ENCODE measurements around the gene RAB11FIP3. TPM values are rescaled to one million over a fixed set of nuclear protein-coding genes. Genes with fewer than 3 reads are reported as not detected.
A peak's percentile ranks its signal among the peaks of the same experiment; 100 is the strongest.
"Not testable (repeated sequence)": the region's sequence is repeated elsewhere in the genome, so short reads cannot be mapped to it uniquely, and the experiment has no call there.

The RAB11FIP3 gene
- total RNA-seq, 1 donor from 2014 or later, result 25.4 TPM

- peak; percentile 24 for ATAC-seq (ENCODE audit: poor library complexity)
- DNase-seq, result no peak
- intact Hi-C loops (cut with DNase I), result no loop called here
Observed at GRCh38 chr16:410516-411178, 14.8 kb upstream of the RAB11FIP3 start.

DNA sequence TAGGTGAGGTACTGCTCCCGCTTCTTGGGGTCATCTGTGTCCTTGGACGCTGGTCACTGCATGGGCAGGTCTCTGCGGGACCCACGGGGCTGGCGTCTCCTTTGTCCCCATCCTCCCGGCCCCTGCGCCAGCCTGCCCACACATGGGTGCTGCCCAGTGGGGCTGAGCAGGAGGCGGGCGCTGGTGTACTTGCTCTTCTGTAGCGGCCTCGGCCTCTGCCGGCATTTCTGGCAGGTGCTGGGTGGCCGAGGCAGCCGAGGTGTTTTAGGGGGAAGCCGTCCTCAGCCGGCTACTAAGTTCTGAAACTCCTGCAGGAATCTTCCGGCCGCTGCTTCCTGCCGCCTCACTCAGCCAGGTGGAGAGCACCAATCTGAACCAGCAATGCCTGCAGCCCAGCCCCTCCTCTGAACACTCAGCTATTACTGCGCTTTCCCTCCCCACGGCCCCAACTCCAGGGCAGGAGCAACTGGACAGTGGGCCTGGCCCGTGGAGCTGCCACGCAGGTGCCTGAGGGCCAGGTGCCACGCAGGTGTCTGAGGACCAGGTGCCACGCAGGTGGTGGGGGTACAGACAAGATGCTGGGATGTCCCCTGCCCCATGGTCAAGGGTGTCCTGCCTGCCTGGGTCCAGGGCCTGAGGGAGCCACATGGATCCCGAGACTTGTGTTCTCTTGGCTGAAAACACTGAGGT lies 13.7 kb upstream of the RAB11FIP3 start:
- DNase-seq (no peak), ATAC-seq (ENCODE audit: poor library complexity) (no peak)
- intact Hi-C loops (cut with DNase I), result no loop called here

GRCh38 chr16:414395-415169 lies 10.9 kb upstream of the RAB11FIP3 start:
- ATAC-seq (ENCODE audit: poor library complexity), result no peak
- intact Hi-C loops (cut with DNase I), result no loop called here
- peak; percentile 34 for DNase-seq

GRCh38 chr16:415170-415498 lies 10.3 kb upstream of the RAB11FIP3 start:
- intact Hi-C loops (cut with DNase I); DNase-seq; ATAC-seq (ENCODE audit: poor library complexity): not testable (repeated sequence)

DNA sequence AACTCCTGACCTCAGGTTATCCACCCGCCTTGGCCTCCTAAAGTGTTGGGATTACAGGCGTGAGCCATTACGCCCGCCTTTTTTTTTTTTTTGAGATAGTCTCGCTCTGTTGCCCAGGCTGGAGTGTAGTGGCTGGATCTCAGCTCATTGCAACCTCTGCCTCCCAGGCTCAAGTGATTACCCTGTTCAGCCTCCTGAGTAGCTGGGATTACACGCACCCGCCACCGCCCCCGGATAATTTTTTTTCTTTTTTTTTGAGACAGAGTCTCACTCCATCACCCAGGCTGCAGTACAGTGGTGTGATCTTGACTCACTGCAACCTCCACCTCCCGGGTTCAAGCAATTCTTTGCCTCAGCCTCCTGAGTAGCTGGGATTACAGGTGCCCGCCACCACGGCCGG lies 3.3 kb upstream of the RAB11FIP3 start:
- not testable (repeated sequence) for DNase-seq; ATAC-seq (ENCODE audit: poor library complexity)
- intact Hi-C loops (cut with DNase I), result loop anchor here (10.0 kb wide), 1 partner anchor 103 kb away; the partner anchor contains the start of gene CAPN15

DNA sequence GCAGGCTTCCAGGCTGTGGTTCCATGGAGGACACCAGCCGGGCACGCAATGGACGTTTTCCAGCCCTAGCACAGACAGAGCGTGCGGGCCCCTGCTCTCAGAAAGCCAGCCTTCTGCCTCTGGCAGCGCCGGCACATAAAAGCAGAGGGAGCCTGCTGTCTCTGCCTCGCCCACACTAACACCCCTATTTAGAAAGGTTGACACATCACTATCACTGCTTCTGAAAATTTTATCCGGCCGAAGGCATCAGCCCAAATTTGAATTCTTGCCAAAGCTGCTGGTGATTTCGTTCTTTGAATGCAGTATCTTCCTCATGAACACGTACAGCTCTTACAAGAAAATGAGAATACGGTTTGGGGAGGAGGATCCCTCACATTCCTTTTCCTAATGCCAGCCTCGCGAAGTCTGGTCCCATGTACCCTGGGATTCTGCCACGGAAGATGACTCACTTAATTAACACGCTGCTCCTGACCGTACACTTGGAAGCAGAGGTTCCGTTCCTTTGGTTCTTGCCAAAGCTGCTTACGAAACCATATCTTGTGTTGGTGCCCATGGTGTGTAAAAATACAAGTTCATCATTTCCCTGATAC lies 1.3 kb upstream of the RAB11FIP3 start:
- intact Hi-C loops (cut with DNase I), result loop anchor here (10.0 kb wide), 1 partner anchor 101 kb away; the partner anchor contains the start of gene CAPN15
- ATAC-seq (ENCODE audit: poor library complexity) (peak; percentile 83), DNase-seq (no peak)

GRCh38 chr16:424623-425081 lies 797 bp upstream of the RAB11FIP3 start:
- DNase-seq (peak; percentile 77), ATAC-seq (ENCODE audit: poor library complexity) (peak; percentile 59)
- intact Hi-C loops (cut with DNase I), result loop anchor here (10.0 kb wide), 1 partner anchor 100 kb away; the partner anchor contains the start of gene CAPN15

GRCh38 chr16:425740-426114 lies 278 bp downstream of the RAB11FIP3 start:
- DNase-seq (no peak), ATAC-seq (ENCODE audit: poor library complexity) (no peak)
- intact Hi-C loops (cut with DNase I), result loop anchor here (10.0 kb wide), 1 partner anchor 99 kb away; the partner anchor contains the start of gene CAPN15

GRCh38 chr16:426115-426905 lies 861 bp downstream of the RAB11FIP3 start:
- no peak for DNase-seq
- ATAC-seq (ENCODE audit: poor library complexity), result no peak
- intact Hi-C loops (cut with DNase I), result loop anchor here (10.0 kb wide), 1 partner anchor 98 kb away; the partner anchor contains the start of gene CAPN15

GRCh38 chr16:426906-427249 lies 1.4 kb downstream of the RAB11FIP3 start:
- intact Hi-C loops (cut with DNase I), result loop anchor here (10.0 kb wide), 1 partner anchor 98 kb away; the partner anchor contains the start of gene CAPN15
- no peak for DNase-seq
- ATAC-seq (ENCODE audit: poor library complexity), result no peak

DNA sequence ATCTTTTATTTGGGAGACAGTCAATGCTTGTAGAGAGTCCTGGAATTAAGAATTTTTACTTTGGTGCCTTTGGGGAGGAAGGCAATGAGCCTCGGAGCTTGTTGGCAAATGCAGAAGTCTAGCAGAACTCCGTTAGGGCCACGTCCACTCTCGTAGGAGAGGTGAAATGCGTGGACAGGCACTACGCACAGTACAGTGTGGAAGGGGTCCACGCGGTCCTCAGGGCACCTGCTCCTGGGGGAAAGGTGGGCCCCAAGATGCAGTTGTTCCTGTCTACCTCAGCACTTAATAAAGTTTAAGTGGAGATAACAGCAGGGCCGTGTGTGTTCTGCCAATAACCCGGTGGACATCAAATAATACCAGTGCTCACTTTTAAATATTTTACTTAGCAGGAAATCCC lies 1.8 kb downstream of the RAB11FIP3 start:
- ATAC-seq (ENCODE audit: poor library complexity) (no peak), DNase-seq (no peak)
- intact Hi-C loops (cut with DNase I), result loop anchor here (10.0 kb wide), 1 partner anchor 98 kb away; the partner anchor contains the start of gene CAPN15

DNA sequence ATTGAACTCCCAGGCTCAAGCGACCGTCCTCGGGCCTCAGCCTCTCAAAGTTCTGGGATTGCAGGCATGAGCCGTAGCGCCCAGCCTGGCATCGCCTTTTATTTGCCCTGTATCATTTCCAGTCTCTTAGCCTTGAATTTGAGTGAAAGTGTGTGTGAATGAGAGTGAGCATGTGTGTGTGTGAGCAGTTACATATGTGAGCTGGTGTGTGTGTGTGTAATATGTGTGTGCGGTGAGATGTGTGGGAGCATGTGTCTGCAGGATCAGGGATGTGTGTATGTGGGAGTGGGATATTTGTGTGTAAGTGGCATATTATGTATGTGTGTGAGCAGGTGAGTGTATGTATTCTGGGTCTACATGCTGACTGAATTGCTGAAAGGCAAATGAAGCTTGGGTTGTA lies 5.5 kb downstream of the RAB11FIP3 start:
- no peak for DNase-seq
- ATAC-seq (ENCODE audit: poor library complexity), result no peak
- intact Hi-C loops (cut with DNase I), result no loop called here

DNA sequence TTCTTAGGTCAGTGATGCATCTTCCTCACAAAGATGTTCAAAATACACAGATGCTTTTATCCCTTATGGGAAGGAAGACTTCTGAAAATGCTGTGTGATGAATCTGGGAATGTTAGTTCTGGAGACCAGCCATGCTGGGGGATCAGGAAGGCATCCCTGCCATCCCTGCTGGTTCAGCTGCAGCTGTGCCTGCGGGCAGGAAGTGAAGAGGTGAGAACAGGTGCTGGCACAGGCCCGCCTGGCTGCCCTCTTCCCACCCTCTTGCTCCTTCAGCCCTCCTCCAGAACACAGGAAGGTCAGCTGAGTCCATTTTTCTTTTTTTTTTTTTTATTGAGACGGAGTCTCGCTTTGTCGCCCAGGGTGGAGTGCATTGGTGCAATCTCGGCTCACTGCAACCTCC lies 15.2 kb downstream of the RAB11FIP3 start:
- intact Hi-C loops (cut with DNase I), result no loop called here
- ATAC-seq (ENCODE audit: poor library complexity) (no peak), DNase-seq (no peak)

GRCh38 chr16:441447-441846 lies 16.0 kb downstream of the RAB11FIP3 start:
- DNase-seq (no peak), ATAC-seq (ENCODE audit: poor library complexity) (no peak)
- intact Hi-C loops (cut with DNase I), result no loop called here

- DNase-seq (no peak), ATAC-seq (ENCODE audit: poor library complexity) (no peak)
- intact Hi-C loops (cut with DNase I), result no loop called here
Observed at GRCh38 chr16:442976-443375, 17.5 kb downstream of the RAB11FIP3 start.

- DNase-seq (no peak), ATAC-seq (ENCODE audit: poor library complexity) (no peak)
- intact Hi-C loops (cut with DNase I), result no loop called here
Observed at GRCh38 chr16:444027-444426, 18.6 kb downstream of the RAB11FIP3 start.

DNA sequence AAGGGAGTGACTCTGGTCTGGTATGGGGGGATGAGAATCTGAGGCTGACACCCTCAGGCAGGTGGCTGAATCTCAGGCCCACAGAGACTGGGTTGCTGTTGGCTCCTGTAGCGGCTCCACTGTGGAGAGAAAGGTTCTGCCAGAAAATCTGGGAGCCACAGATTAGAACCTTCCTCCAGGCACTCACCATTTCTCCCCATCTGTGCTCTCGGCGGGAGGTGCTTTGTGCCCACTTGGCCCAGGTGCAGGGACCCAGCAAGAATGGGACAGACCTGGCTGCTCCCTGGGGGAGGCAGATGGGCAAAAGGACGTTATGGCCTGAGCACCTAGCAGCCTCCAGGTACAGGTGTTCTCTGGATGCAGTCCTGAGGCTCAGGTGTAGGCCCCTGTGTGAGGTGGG lies 20.1 kb downstream of the RAB11FIP3 start:
- intact Hi-C loops (cut with DNase I), result no loop called here
- ATAC-seq (ENCODE audit: poor library complexity) (no peak), DNase-seq (no peak)

GRCh38 chr16:450385-450784 lies 24.9 kb downstream of the RAB11FIP3 start:
- ATAC-seq (ENCODE audit: poor library complexity) (no peak), DNase-seq (no peak)
- intact Hi-C loops (cut with DNase I), result no loop called here

Measured in Right ventricle myocardium superior (tissue), 1 donor.